ENCODE results near the gene TMEM31. TPM values are rescaled to one million over a fixed set of nuclear protein-coding genes. Genes with fewer than 3 reads are reported as not detected.

TMEM31 gene
- total and polyA plus RNA-seq, 2 experiments from 2014 or later = 0.60 TPM; not detected in 1

- Mint-ChIP-seq H3K27ac (no peak overlapping the region), H3K27me3 (ENCODE audit: insufficient read depth, low read depth, poor library complexity) (peaks cover 2% of the 10 kb centered on the region), H3K36me3 (ENCODE audit: low read depth) (no peaks in the 10 kb centered on the region), H3K9me3 (no peaks in the 10 kb centered on the region; the same call in 2 of the 3 replicates), H3K4me1 (peaks cover 36% of the 10 kb centered on the region), H3K4me3 (no peak overlapping the region)
- Histone ChIP-seq H3K4me3 (no peak overlapping the region), H3K36me3 (ENCODE audit: insufficient read depth) (no peaks in the 10 kb centered on the region), H3K27ac (ENCODE audit: low read depth) (no peak overlapping the region), H3K27me3 (ENCODE audit: insufficient read depth) (no peaks in the 10 kb centered on the region), H3K4me1 (ENCODE audit: insufficient read depth) (peaks cover 19% of the 10 kb centered on the region), H3K9me2 (ENCODE audit: insufficient read depth) (no peaks in the 10 kb centered on the region), H2AFZ (no peak overlapping the region), H4K20me1 (replicated peaks; ENCODE audit: insufficient read depth) (no peaks in the 10 kb centered on the region), H3K79me2 (replicated peaks; ENCODE audit: insufficient read depth) (no peaks in the 10 kb centered on the region), H3K4me2 (no peak overlapping the region), H3F3A (replicated peaks; ENCODE audit: low read depth) (no peaks in the 10 kb centered on the region)
- ATAC-seq (no peak), DNase-seq (ENCODE audit: low spot score) (no peak)
- TF ChIP-seq EZH2phosphoT487 (IDR thresholded peaks at IDR 0.05; ENCODE audit: unreplicated experiment) (no peak), ETS1 (IDR thresholded peaks at IDR 0.05) (no peak), ZNF462 (CRISPR knock-in tag; IDR thresholded peaks at IDR 0.05) (no peak), EZH2 (IDR thresholded peaks at IDR 0.05; ENCODE audit: low read depth, unreplicated experiment) (no peak), JUNB (IDR thresholded peaks at IDR 0.05; ENCODE audit: unreplicated experiment) (no peak)
These were observed 23.5 kb downstream of the TMEM31 start for GRCh38 chrX:103734125-103734760.

Data from GM23338 (cell line).